Caco-2 (cell line): Measurements from ENCODE around the gene TMEM176A. TPM values are rescaled to one million over a fixed set of nuclear protein-coding genes. Genes with fewer than 3 reads are reported as not detected.

Experiments
- BruUV-seq: library from RNA; stranded (reverse); fragments of 400-500 nt; replicated peaks from 2 replicates; lab custom pipeline; 2021; lab: Mats Ljungman, UMichigan
- CTCF ChIA-PET: fragments of 300-600 bp; sonication (Branson Sonifier 250); formaldehyde crosslinking; loops from one replicate; lab custom pipeline; 2022; ENCODE audit warnings: antibody characterized with exemption; lab: Charles Lee
- POLR2A ChIA-PET: fragments of 300-600 bp; sonication (Branson Sonifier 250); formaldehyde crosslinking; loops from one replicate; lab custom pipeline; 2022; ENCODE audit warnings: antibody characterized with exemption; lab: Charles Lee
- DNase-seq, 2 experiments: peaks; one replicate each; pipeline versions ENCODE4 v3.0.0 to v3.0.0-alpha.2; 2020 to 2022
- H3K27me3 ChIP-seq: replicated peaks from 2 replicates; pipeline ENCODE4 v1.6.0; 2011; ENCODE audit warnings: low read length; ENCODE audit not compliant: control insufficient read depth, insufficient read depth
- H3K36me3 ChIP-seq: 2 replicates; pipeline ENCODE4 v1.5.1; 2011; ENCODE audit warnings: low read length; ENCODE audit not compliant: control insufficient read depth, insufficient read depth
- H3K4me1 ChIP-seq: fragments of 250-450 bp; sonication (Bioruptor Pico); 2 replicates; pipeline ENCODE4 v1.5.1; 2020; ENCODE audit warnings: mild to moderate bottlenecking
- H3K4me3 ChIP-seq: 2 replicates; pipeline ENCODE4 v1.5.1; 2011; ENCODE audit warnings: low read depth, mild to moderate bottlenecking, control low read depth, low read length
- H3K9me3 ChIP-seq: fragments of 250-450 bp; sonication (Bioruptor Pico); 2 replicates; pipeline ENCODE4 v1.5.1; 2020; ENCODE audit warnings: mild to moderate bottlenecking, moderate library complexity
- H3K27ac Mint-ChIP-seq: one replicate; pipeline ENCODE4 v1.8.0; 2022; ENCODE audit warnings: mixed read lengths; ENCODE audit not compliant: unreplicated experiment
- H3K27me3 Mint-ChIP-seq: one replicate; pipeline ENCODE4 v1.8.0; 2022; ENCODE audit warnings: mixed read lengths; ENCODE audit not compliant: insufficient read depth, unreplicated experiment
- H3K36me3 Mint-ChIP-seq: one replicate; pipeline ENCODE4 v1.8.0; 2022; ENCODE audit warnings: mild to moderate bottlenecking, mixed read lengths; ENCODE audit not compliant: insufficient read depth, unreplicated experiment
- H3K4me1 Mint-ChIP-seq: one replicate; pipeline ENCODE4 v1.8.0; 2022; ENCODE audit warnings: low read depth, mixed read lengths; ENCODE audit not compliant: unreplicated experiment
- H3K4me3 Mint-ChIP-seq: one replicate; pipeline ENCODE4 v1.8.0; 2022; ENCODE audit warnings: mild to moderate bottlenecking, moderate library complexity, mixed read lengths; ENCODE audit not compliant: unreplicated experiment
- H3K9me3 Mint-ChIP-seq: one replicate; pipeline ENCODE4 v1.8.0; 2022; ENCODE audit warnings: mixed read lengths; ENCODE audit not compliant: unreplicated experiment
- intact Hi-C: fragments of 100-400 bp; cut with micrococcal nuclease; formaldehyde crosslinking; loops from one replicate; pipeline ENCODE4 v1.10.0; 2022; ENCODE audit not compliant: unreplicated experiment
- total RNA-seq: library from RNA; stranded (reverse); gene quantifications from 2 replicates; pipeline ENCODE4 v1.2.3, GENCODE V29; 2022
- TF ChIP-seq, protein P1 (sequence below), 2 experiments: fragments of 200-600 bp in 1 of 2; IDR thresholded peaks; 1 replicate in 1 of 2; 2 replicates in 1 of 2; pipeline versions ENCODE4 v1.5.1 to v1.8.0; 2011 to 2022; ENCODE audit warnings: antibody characterized with exemption in 1 of 2, control low read depth in 1 of 2, inconsistent platforms in 1 of 2, low read depth in 1 of 2, low read length in 1 of 2, mild to moderate bottlenecking in 1 of 2, moderate library complexity in 1 of 2; ENCODE audit not compliant: insufficient read depth in 1 of 2, severe bottlenecking in 1 of 2, unreplicated experiment in 1 of 2

The TMEM176A gene
- total RNA-seq, 1 experiment from 2014 or later: 49.6 TPM

DNA sequence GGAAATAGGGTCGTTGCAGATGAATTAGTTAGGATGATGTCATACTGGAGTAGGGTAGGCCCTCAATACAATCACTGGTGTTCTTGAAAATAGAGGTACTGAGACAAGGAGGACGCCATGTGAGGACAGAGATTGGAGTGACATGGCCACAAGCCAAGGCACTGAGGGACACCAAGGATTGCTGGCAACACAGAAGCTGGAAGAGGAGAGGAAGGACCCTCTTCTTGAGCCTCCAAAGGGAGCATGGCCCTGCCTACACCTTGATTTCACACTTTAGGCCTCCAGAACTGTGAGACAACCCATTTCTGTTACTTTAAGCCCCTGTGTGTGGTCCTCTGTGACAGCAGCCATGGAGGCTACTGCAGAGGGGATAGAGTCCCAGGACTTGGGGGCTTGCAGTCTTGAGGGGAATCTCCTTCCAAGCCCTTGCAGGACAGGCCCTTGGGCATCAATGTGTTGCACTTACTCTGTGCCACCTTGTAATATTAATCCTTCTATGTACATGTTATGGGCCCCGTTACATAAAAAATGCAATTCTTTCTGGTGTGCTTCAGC, 48.1 kb downstream of the TMEM176A start:
- TF ChIP-seq, protein P1, sequence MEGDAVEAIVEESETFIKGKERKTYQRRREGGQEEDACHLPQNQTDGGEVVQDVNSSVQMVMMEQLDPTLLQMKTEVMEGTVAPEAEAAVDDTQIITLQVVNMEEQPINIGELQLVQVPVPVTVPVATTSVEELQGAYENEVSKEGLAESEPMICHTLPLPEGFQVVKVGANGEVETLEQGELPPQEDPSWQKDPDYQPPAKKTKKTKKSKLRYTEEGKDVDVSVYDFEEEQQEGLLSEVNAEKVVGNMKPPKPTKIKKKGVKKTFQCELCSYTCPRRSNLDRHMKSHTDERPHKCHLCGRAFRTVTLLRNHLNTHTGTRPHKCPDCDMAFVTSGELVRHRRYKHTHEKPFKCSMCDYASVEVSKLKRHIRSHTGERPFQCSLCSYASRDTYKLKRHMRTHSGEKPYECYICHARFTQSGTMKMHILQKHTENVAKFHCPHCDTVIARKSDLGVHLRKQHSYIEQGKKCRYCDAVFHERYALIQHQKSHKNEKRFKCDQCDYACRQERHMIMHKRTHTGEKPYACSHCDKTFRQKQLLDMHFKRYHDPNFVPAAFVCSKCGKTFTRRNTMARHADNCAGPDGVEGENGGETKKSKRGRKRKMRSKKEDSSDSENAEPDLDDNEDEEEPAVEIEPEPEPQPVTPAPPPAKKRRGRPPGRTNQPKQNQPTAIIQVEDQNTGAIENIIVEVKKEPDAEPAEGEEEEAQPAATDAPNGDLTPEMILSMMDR (IDR thresholded peaks at IDR 0.05; ENCODE audit: insufficient read depth in 1 of 2, low read depth in 1 of 2, low read length in 1 of 2, severe bottlenecking in 1 of 2, unreplicated experiment in 1 of 2): no peak
- H3K27me3 ChIP-seq: no peaks in the 10 kb centered on the region
- H3K36me3 Mint-ChIP-seq: no peaks in the 10 kb centered on the region
- peaks cover 2% of the 10 kb centered on the region for H3K27me3 Mint-ChIP-seq
- intact Hi-C loops: no loop called here
- H3K9me3 ChIP-seq: no peaks in the 10 kb centered on the region
- H3K36me3 ChIP-seq: no peaks in the 10 kb centered on the region
- POLR2A ChIA-PET: no interaction called here
- no peaks in the 10 kb centered on the region for H3K9me3 Mint-ChIP-seq
- H3K4me3 ChIP-seq: no peak overlapping the region
- CTCF ChIA-PET: no interaction called here
- H3K4me1 Mint-ChIP-seq: peaks cover 7% of the 10 kb centered on the region
- H3K4me3 Mint-ChIP-seq: no peak overlapping the region
- no peak overlapping the region for H3K27ac Mint-ChIP-seq
- peaks cover 10% of the 10 kb centered on the region for H3K4me1 ChIP-seq
- no TSS peak for BruUV-seq
- no peak for DNase-seq

DNA sequence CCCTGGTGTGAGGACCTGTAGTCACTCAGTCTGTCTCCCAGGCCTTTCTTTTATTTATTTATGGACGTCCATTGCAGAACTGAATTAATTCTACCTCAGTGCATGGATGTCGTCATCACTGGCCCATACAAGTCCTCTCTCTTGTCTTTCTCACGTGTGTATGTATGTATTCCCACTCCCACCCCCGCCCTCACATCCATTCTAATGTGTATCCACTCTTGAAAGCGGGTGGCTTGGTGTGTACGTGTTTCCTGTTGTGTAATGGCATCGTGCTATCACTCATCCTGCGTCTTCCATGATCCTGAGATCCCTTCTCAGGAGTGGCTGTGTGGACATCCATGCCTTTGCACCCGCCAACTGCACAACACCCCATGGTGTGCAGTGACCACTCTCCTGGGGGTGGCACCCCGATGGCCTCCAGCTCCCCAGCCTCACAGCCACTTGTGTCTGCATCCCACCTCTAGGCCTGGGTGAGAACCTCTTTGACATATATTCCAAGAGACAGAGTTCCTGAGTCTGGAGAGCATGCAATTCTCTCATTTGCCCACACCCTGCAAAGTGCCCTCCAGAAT, 48.7 kb downstream of the TMEM176A start:
- H3K36me3 ChIP-seq: no peaks in the 10 kb centered on the region
- Mint-ChIP-seq H3K9me3 (no peaks in the 10 kb centered on the region), H3K27ac (no peak overlapping the region), H3K4me1 (peaks cover 7% of the 10 kb centered on the region), H3K27me3 (peaks cover 2% of the 10 kb centered on the region), H3K36me3 (no peaks in the 10 kb centered on the region), H3K4me3 (no peak overlapping the region)
- H3K4me1 ChIP-seq: peaks cover 10% of the 10 kb centered on the region
- DNase-seq: no peak
- intact Hi-C loops: no loop called here
- TF ChIP-seq, protein P1 (IDR thresholded peaks at IDR 0.05; ENCODE audit: insufficient read depth in 1 of 2, low read depth in 1 of 2, low read length in 1 of 2, severe bottlenecking in 1 of 2, unreplicated experiment in 1 of 2): no peak
- POLR2A ChIA-PET: no interaction called here
- no peaks in the 10 kb centered on the region for H3K9me3 ChIP-seq
- CTCF ChIA-PET: no interaction called here
- no peaks in the 10 kb centered on the region for H3K27me3 ChIP-seq
- H3K4me3 ChIP-seq: no peak overlapping the region
- no TSS peak for BruUV-seq

DNA sequence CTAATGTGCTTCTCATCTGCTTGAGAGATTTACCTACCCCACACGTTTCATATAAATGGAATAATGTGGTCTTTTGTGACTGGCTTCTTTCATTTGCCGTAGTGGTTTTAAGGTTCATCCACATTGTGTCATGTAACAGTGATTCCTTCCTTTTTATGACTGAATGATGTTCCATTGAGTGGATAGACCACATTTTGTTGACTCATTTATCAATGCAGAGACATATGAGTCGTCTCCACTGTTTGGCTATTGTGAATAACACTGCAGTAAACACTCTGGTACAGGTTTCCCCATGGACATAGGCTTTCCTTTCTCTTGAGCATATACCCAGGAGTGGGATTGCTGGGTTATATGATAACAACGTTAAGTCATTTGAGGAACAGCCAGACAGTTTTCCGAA, 49.7 kb downstream of the TMEM176A start:
- Mint-ChIP-seq H3K27ac (no peak overlapping the region), H3K27me3 (peaks cover 2% of the 10 kb centered on the region), H3K36me3 (no peaks in the 10 kb centered on the region), H3K4me3 (no peak overlapping the region), H3K9me3 (no peaks in the 10 kb centered on the region), H3K4me1 (peaks cover 7% of the 10 kb centered on the region)
- DNase-seq: no peak
- no TSS peak for BruUV-seq
- no peak overlapping the region for H3K4me3 ChIP-seq
- ChIA-PET CTCF (no interaction called here), POLR2A (no interaction called here)
- TF ChIP-seq, protein P1 (IDR thresholded peaks at IDR 0.05; ENCODE audit: insufficient read depth in 1 of 2, low read depth in 1 of 2, low read length in 1 of 2, severe bottlenecking in 1 of 2, unreplicated experiment in 1 of 2): no peak
- no peaks in the 10 kb centered on the region; the same call in 1 of the 2 replicates for H3K27me3 ChIP-seq
- intact Hi-C loops: no loop called here
- no peaks in the 10 kb centered on the region for H3K9me3 ChIP-seq
- H3K4me1 ChIP-seq: peaks cover 10% of the 10 kb centered on the region
- H3K36me3 ChIP-seq: no peaks in the 10 kb centered on the region
